NCI-H2081 (cell line): ENCODE data around the gene IL12B.
"Not testable (repeated sequence)": the region's sequence is repeated elsewhere in the genome, so short reads cannot be mapped to it uniquely, and the experiment has no call there.

Source experiments
- DNase-seq, 2 experiments: peaks; one replicate each; lab custom pipeline; 2025; lab: John Stamatoyannopoulos, UW

IL12B gene

GRCh38 chr5:159330131-159330800 is at the start of gene IL12B:
TSS of gene IL12B (minus strand) at chr5:159330487. CDS start at chr5:159326782, 3,705 bp downstream.
- DNase-seq: no peak

- DNase-seq: no peak
These were observed 47.4 kb upstream of the IL12B start for GRCh38 chr5:159377653-159378052.

GRCh38 chr5:159367866-159368265 is 37.6 kb upstream of the IL12B start:
- DNase-seq: not testable (repeated sequence)

GRCh38 chr5:159366776-159367175 is 36.5 kb upstream of the IL12B start:
- not testable (repeated sequence) for DNase-seq

GRCh38 chr5:159362220-159362619 is 31.9 kb upstream of the IL12B start:
- no peak for DNase-seq

- DNase-seq: not testable (repeated sequence)
These were observed 29.6 kb upstream of the IL12B start for GRCh38 chr5:159359871-159360270.

- DNase-seq: no peak
These were observed 29.1 kb upstream of the IL12B start for GRCh38 chr5:159359408-159359807.

GRCh38 chr5:159353661-159354252 is 23.5 kb upstream of the IL12B start:
- DNase-seq: no peak

- DNase-seq: not testable (repeated sequence)
These were observed 20.4 kb upstream of the IL12B start for GRCh38 chr5:159350644-159351043.

- DNase-seq: not testable (repeated sequence)
These were observed 19.9 kb upstream of the IL12B start for GRCh38 chr5:159350216-159350615.

GRCh38 chr5:159345861-159346260 is 15.6 kb upstream of the IL12B start:
- DNase-seq: no peak

- no peak for DNase-seq
These were observed 15.0 kb upstream of the IL12B start for GRCh38 chr5:159345336-159345735.

- DNase-seq: no peak
These were observed 13.2 kb upstream of the IL12B start for GRCh38 chr5:159343295-159344094.

- DNase-seq: no peak
These were observed 12.6 kb upstream of the IL12B start for GRCh38 chr5:159342840-159343239.

- peak in 1 of 2 experiments; percentile 10 for DNase-seq
These were observed 11.6 kb upstream of the IL12B start for GRCh38 chr5:159341906-159342310.

GRCh38 chr5:159341145-159341544 is 10.9 kb upstream of the IL12B start:
- DNase-seq: no peak

- no peak for DNase-seq
These were observed 10.2 kb upstream of the IL12B start for GRCh38 chr5:159340511-159340910.

GRCh38 chr5:159339460-159339859 is 9.2 kb upstream of the IL12B start:
- no peak for DNase-seq

GRCh38 chr5:159338118-159338517 is 7.8 kb upstream of the IL12B start:
- DNase-seq: no peak

- no peak for DNase-seq
These were observed 7.0 kb upstream of the IL12B start for GRCh38 chr5:159337016-159337955.

GRCh38 chr5:159336586-159336985 is 6.3 kb upstream of the IL12B start:
- DNase-seq: no peak

GRCh38 chr5:159333545-159333925 is 3.2 kb upstream of the IL12B start:
- no peak for DNase-seq
